Tibial nerve (tissue), 4 donors: ENCODE measurements around the gene EYA4. TPM values are rescaled to one million over a fixed set of nuclear protein-coding genes. Genes with fewer than 3 reads are reported as not detected.

ENCODE experiments used
- DNase-seq, 2 donors: peaks; one replicate each; pipeline ENCODE4 v3.0.0-alpha.2; 2019; ENCODE audit warnings: low spot score in 2 of 2
- H3K27ac ChIP-seq, 4 donors: fragments of 200-600 bp; sonication (generic) in 3 of 4; one replicate each; pipeline ENCODE4 v1.5.1; 2017 to 2019; ENCODE audit warnings: mild to moderate bottlenecking in 1 of 4
- H3K27me3 ChIP-seq, 2 donors: fragments of 200-600 bp; sonication (generic) in 1 of 2; one replicate each; pipeline versions ENCODE4 v1.5.1 to v1.6.0; 2017 to 2019
- H3K36me3 ChIP-seq, 3 donors: fragments of 200-600 bp; sonication (generic); one replicate each; pipeline ENCODE4 v1.5.1; 2018 to 2019
- H3K4me1 ChIP-seq, 4 donors: fragments of 200-600 bp; sonication (generic) in 3 of 4; one replicate each; pipeline ENCODE4 v1.5.1; 2017 to 2019
- H3K4me3 ChIP-seq, 4 donors: fragments of 200-600 bp; sonication (generic) in 3 of 4; one replicate each; pipeline ENCODE4 v1.5.1; 2017 to 2019; ENCODE audit warnings: mild to moderate bottlenecking in 1 of 4, moderate library complexity in 1 of 4
- H3K9me3 ChIP-seq, 4 donors: fragments of 200-600 bp; sonication (generic) in 3 of 4; one replicate each; pipeline ENCODE4 v1.5.1; 2017 to 2019
- EP300 ChIP-seq, 2 donors: sonication (generic); formaldehyde crosslinking; IDR thresholded peaks; one replicate each; pipeline ENCODE4 v1.6.1; 2017; ENCODE audit warnings: antibody characterized with exemption in 2 of 2, mild to moderate bottlenecking in 1 of 2
- POLR2A ChIP-seq, 2 donors: fragments of 450-650 bp; IDR thresholded peaks; one replicate each; pipeline ENCODE4 v1.6.1; 2017; ENCODE audit warnings: antibody characterized with exemption in 2 of 2, mild to moderate bottlenecking in 2 of 2, moderate library complexity in 2 of 2
- WGBS, 2 donors: methylation state at CpG; one replicate each; pipeline ENCODE4 v1.1.5; 2018; 5-methylcytosine and 5-hydroxymethylcytosine counted together
- total RNA-seq, 4 donors: library from RNA; depleted of rRNA; stranded (reverse); fragments of >200 nt; gene quantifications; one replicate each; pipeline ENCODE4 v1.1.0, GENCODE V29; 2016
- TF ChIP-seq, protein P1 (sequence below), 5 experiments: fragments of 200-600 bp in 3 of 5; fragments of 450-650 bp in 2 of 5; sonication (generic) in 3 of 5; IDR thresholded peaks; one replicate each; pipeline ENCODE4 v1.5.1; 2016 to 2019; ENCODE audit warnings: antibody characterized with exemption in 5 of 5, mild to moderate bottlenecking in 3 of 5, moderate library complexity in 2 of 5

Gene EYA4
- total RNA-seq, 4 donors from 2014 or later, result 1.1 to 6.0 (median 1.8) TPM

DNA sequence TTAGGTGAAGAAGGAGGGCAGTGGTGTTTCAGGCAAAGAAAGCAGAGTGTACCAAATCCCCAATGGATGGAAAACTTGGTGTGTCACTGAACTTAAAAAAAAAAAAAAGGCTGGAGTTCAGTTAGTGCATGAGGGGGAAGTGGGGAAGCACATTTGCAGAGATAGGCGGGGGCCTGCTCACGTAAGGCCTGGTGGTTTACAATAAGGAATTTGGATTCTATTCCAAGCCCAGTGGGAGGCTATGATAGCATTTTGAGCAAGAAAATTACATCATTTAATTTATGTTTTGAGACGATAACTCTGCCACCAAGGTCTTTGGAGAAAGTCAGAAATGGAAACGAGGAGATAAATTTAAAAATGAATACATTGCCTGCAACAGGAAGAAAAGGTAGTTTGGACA lies 225.5 kb downstream of the EYA4 start:
- no peak for TF ChIP-seq POLR2A (IDR thresholded peaks at IDR 0.05)
- no peak for TF ChIP-seq EP300 (IDR thresholded peaks at IDR 0.05)
- TF ChIP-seq, protein P1, sequence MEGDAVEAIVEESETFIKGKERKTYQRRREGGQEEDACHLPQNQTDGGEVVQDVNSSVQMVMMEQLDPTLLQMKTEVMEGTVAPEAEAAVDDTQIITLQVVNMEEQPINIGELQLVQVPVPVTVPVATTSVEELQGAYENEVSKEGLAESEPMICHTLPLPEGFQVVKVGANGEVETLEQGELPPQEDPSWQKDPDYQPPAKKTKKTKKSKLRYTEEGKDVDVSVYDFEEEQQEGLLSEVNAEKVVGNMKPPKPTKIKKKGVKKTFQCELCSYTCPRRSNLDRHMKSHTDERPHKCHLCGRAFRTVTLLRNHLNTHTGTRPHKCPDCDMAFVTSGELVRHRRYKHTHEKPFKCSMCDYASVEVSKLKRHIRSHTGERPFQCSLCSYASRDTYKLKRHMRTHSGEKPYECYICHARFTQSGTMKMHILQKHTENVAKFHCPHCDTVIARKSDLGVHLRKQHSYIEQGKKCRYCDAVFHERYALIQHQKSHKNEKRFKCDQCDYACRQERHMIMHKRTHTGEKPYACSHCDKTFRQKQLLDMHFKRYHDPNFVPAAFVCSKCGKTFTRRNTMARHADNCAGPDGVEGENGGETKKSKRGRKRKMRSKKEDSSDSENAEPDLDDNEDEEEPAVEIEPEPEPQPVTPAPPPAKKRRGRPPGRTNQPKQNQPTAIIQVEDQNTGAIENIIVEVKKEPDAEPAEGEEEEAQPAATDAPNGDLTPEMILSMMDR (IDR thresholded peaks at IDR 0.05), result no peak
- H3K4me1 ChIP-seq, result no peaks in the 10 kb centered on the region
- no peak overlapping the region for H3K27ac ChIP-seq
- 78 to 89% methylated on average over 4 of the region's 4 CpGs for WGBS, 2 donors
- no peaks in the 10 kb centered on the region for H3K9me3 ChIP-seq
- no peak overlapping the region for H3K4me3 ChIP-seq
- DNase-seq, result no peak
- H3K36me3 ChIP-seq, result no peaks in the 10 kb centered on the region
- H3K27me3 ChIP-seq, result no peaks in the 10 kb centered on the region

DNA sequence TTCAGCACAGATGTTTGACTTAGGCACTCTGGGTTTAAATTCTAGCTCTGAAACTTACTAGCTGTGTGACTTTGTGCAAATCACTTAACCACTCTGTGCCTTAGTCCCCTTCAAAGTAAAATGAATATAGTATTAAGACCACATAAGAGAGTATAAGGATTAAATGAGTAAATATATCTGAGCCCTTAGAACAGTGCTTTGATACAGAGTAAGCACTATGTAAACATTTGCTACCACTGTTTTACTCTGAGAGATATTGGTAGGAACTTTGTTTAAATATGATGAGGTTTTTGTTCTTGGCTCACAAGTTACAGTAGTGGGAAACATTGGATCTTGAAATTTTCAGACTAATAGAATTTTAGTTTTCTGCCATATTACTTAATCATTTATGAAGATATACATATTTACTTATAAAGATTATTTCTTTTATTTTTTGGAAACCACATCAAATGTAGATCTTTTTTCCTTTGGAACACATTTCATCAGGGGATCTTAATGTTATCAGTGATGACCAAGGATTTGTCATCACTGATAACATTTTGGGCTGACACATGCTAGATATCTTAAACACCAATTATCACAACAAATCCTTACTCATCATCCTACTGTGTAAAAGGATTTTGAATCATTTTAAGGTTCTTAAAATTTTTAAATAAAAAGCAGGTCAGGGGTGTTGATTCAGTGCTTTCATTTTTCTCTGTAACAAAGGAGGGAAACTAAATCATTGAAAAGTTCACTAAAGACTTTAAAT lies 226.2 kb downstream of the EYA4 start:
- Histone ChIP-seq H3K27ac (no peak overlapping the region), H3K36me3 (no peaks in the 10 kb centered on the region), H3K4me1 (no peaks in the 10 kb centered on the region)

GRCh38 chr6:133467982-133468380 lies 226.8 kb downstream of the EYA4 start:
- Histone ChIP-seq H3K4me3 (no peak overlapping the region), H3K4me1 (no peaks in the 10 kb centered on the region), H3K9me3 (no peaks in the 10 kb centered on the region), H3K36me3 (no peaks in the 10 kb centered on the region), H3K27ac (no peak overlapping the region), H3K27me3 (no peaks in the 10 kb centered on the region)
- TF ChIP-seq POLR2A (IDR thresholded peaks at IDR 0.05) (no peak), EP300 (IDR thresholded peaks at IDR 0.05) (no peak)
- TF ChIP-seq, protein P1 (IDR thresholded peaks at IDR 0.05), result no peak
- DNase-seq, result no peak
- WGBS, 2 donors, result 66 to 70% methylated on average over 2 of the region's 2 CpGs

More for the DNA sequence above, 226.2 kb downstream of the EYA4 start:
- DNase-seq, result no peak
- no peaks in the 10 kb centered on the region for H3K27me3 ChIP-seq
- H3K4me3 ChIP-seq, result no peak overlapping the region
- TF ChIP-seq, protein P1 (IDR thresholded peaks at IDR 0.05), result no peak
- TF ChIP-seq POLR2A (IDR thresholded peaks at IDR 0.05) (no peak), EP300 (IDR thresholded peaks at IDR 0.05) (no peak)
- H3K9me3 ChIP-seq, result no peaks in the 10 kb centered on the region

- Histone ChIP-seq H3K27me3 (no peaks in the 10 kb centered on the region), H3K4me3 (no peak overlapping the region), H3K27ac (no peak overlapping the region), H3K36me3 (no peaks in the 10 kb centered on the region), H3K4me1 (no peaks in the 10 kb centered on the region), H3K9me3 (no peaks in the 10 kb centered on the region)
- DNase-seq, result no peak
- TF ChIP-seq, protein P1 (IDR thresholded peaks at IDR 0.05), result no peak
- WGBS, 2 donors, result 94 to 96% methylated on average over 8 of the region's 8 CpGs
Observed at GRCh38 chr6:133468591-133468990, 227.4 kb downstream of the EYA4 start.

GRCh38 chr6:133474516-133474915 lies 233.4 kb downstream of the EYA4 start:
- Histone ChIP-seq H3K9me3 (no peaks in the 10 kb centered on the region), H3K27ac (no peak overlapping the region), H3K27me3 (no peaks in the 10 kb centered on the region), H3K36me3 (no peaks in the 10 kb centered on the region), H3K4me3 (no peak overlapping the region), H3K4me1 (no peaks in the 10 kb centered on the region)
- TF ChIP-seq EP300 (IDR thresholded peaks at IDR 0.05) (no peak), POLR2A (IDR thresholded peaks at IDR 0.05) (no peak)
- TF ChIP-seq, protein P1 (IDR thresholded peaks at IDR 0.05), result no peak
- WGBS, 2 donors, result 34 to 44% methylated on average over 2 of the region's 2 CpGs
- DNase-seq, result no peak
